Neural progenitor cell (in vitro differentiated cells): ENCODE data around the gene HCAR2. TPM values are rescaled to one million over a fixed set of nuclear protein-coding genes. Genes with fewer than 3 reads are reported as not detected.

Experiments
- DNase-seq: peaks from one replicate; pipeline ENCODE4 v3.0.0-alpha.2; 2016; ENCODE audit warnings: low spot score
- H2AFZ ChIP-seq: fragments of 200-600 bp; sonication (generic); replicated peaks from 2 replicates; pipeline ENCODE4 v1.6.1; 2016; ENCODE audit warnings: antibody characterized with exemption
- H3F3A ChIP-seq: fragments of 200-600 bp; sonication (generic); 2 replicates; pipeline ENCODE4 v1.6.1; 2016; ENCODE audit warnings: antibody characterized with exemption, low read depth
- H3K27ac ChIP-seq: fragments of 200-600 bp; sonication (generic); 2 replicates; pipeline ENCODE4 v1.5.1; 2016; ENCODE audit warnings: mild to moderate bottlenecking
- H3K27me3 ChIP-seq: fragments of 200-600 bp; sonication (generic); 2 replicates; pipeline ENCODE4 v1.6.1; 2016; ENCODE audit warnings: mild to moderate bottlenecking, moderate library complexity
- H3K36me3 ChIP-seq: fragments of 200-600 bp; sonication (generic); 2 replicates; pipeline ENCODE4 v1.5.1; 2016
- H3K4me1 ChIP-seq: fragments of 200-600 bp; sonication (generic); 2 replicates; pipeline ENCODE4 v1.6.1; 2016; ENCODE audit warnings: mixed run types
- H3K4me2 ChIP-seq: fragments of 200-600 bp; sonication (generic); 2 replicates; pipeline ENCODE4 v1.6.1; 2016
- H3K4me3 ChIP-seq: fragments of 200-600 bp; sonication (generic); 2 replicates; pipeline ENCODE4 v1.5.1; 2016
- H3K79me2 ChIP-seq: fragments of 200-600 bp; sonication (generic); 2 replicates; pipeline ENCODE4 v1.6.1; 2016; ENCODE audit warnings: low read depth
- H3K9ac ChIP-seq: fragments of 200-600 bp; sonication (generic); 2 replicates; pipeline ENCODE4 v1.6.1; 2016
- H3K9me3 ChIP-seq: fragments of 200-600 bp; sonication (generic); 2 replicates; pipeline ENCODE4 v1.5.1; 2016; ENCODE audit warnings: low read depth
- H4K20me1 ChIP-seq: fragments of 200-600 bp; sonication (generic); 2 replicates; pipeline ENCODE4 v1.6.1; 2016; ENCODE audit warnings: low read depth
- H3K27ac Mint-ChIP-seq: 3 replicates; pipeline ENCODE4 v1.8.0; 2021; ENCODE audit warnings: mixed read lengths
- H3K27me3 Mint-ChIP-seq: 2 replicates; pipeline ENCODE4 v1.8.0; 2022; ENCODE audit warnings: low read depth, mild to moderate bottlenecking, inconsistent platforms, moderate library complexity, mixed read lengths; ENCODE audit not compliant: insufficient read depth
- H3K36me3 Mint-ChIP-seq: 3 replicates; pipeline ENCODE4 v1.8.0; 2021; ENCODE audit warnings: mixed read lengths
- H3K4me1 Mint-ChIP-seq: 3 replicates; pipeline ENCODE4 v1.8.0; 2021; ENCODE audit warnings: mixed read lengths
- H3K4me3 Mint-ChIP-seq: 3 replicates; pipeline ENCODE4 v1.8.0; 2021; ENCODE audit warnings: mild to moderate bottlenecking, moderate library complexity, mixed read lengths
- H3K9me3 Mint-ChIP-seq: 3 replicates; pipeline ENCODE4 v1.8.0; 2020; ENCODE audit warnings: mixed read lengths
- EZH2 ChIP-seq: fragments of 200-600 bp; sonication (generic); IDR thresholded peaks from 2 replicates; pipeline ENCODE4 v1.6.1; 2017; ENCODE audit warnings: antibody characterized with exemption, mild to moderate bottlenecking, moderate library complexity
- EZH2phosphoT487 ChIP-seq: fragments of 200-600 bp; sonication (generic); IDR thresholded peaks from 2 replicates; pipeline ENCODE4 v1.6.1; 2017; ENCODE audit warnings: antibody characterized with exemption
- total RNA-seq: library from RNA; depleted of rRNA; stranded (reverse); fragments of >200 nt; gene quantifications from 2 replicates; pipeline ENCODE4 v1.2.3, GENCODE V29; 2015; ENCODE audit warnings: low replicate concordance
- TF ChIP-seq, protein P1 (sequence below): fragments of 200-600 bp; sonication (generic); IDR thresholded peaks from 2 replicates; pipeline ENCODE4 v1.5.1; 2017; ENCODE audit warnings: antibody characterized with exemption, mild to moderate bottlenecking

HCAR2 gene
- total RNA-seq, 1 donor from 2014 or later = not detected

DNA sequence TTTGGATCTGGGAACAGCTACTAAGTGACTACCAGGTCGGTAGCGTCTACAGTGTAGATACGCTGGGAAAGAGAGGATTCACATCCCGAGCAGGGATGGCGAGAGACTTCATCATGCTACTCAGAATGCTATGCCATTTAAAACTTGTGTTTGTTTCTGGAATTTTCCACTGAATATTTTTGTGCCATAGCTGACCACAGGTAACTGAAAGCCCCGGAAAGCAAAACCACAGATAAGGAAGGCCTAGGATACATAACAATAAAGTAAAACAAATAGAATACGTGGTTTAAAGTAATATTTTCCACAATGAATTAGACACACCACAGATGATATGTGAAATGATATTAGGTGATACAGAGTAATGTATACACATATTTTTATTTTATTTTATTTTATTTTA, 35.4 kb upstream of the HCAR2 start:
- Histone ChIP-seq H4K20me1 (no peaks in the 10 kb centered on the region), H3K27ac (no peak overlapping the region), H3F3A (no peaks in the 10 kb centered on the region), H3K36me3 (no peaks in the 10 kb centered on the region), H3K9me3 (no peaks in the 10 kb centered on the region), H3K9ac (no peak overlapping the region), H3K4me1 (peaks cover 5% of the 10 kb centered on the region), H3K79me2 (no peaks in the 10 kb centered on the region), H3K27me3 (no peaks in the 10 kb centered on the region), H3K4me3 (no peak overlapping the region), H3K4me2 (no peak overlapping the region), H2AFZ (no peak overlapping the region)
- H3K4me3 Mint-ChIP-seq = no peak overlapping the region
- DNase-seq = no peak
- peaks cover 2% of the 10 kb centered on the region for H3K36me3 Mint-ChIP-seq
- TF ChIP-seq, protein P1, sequence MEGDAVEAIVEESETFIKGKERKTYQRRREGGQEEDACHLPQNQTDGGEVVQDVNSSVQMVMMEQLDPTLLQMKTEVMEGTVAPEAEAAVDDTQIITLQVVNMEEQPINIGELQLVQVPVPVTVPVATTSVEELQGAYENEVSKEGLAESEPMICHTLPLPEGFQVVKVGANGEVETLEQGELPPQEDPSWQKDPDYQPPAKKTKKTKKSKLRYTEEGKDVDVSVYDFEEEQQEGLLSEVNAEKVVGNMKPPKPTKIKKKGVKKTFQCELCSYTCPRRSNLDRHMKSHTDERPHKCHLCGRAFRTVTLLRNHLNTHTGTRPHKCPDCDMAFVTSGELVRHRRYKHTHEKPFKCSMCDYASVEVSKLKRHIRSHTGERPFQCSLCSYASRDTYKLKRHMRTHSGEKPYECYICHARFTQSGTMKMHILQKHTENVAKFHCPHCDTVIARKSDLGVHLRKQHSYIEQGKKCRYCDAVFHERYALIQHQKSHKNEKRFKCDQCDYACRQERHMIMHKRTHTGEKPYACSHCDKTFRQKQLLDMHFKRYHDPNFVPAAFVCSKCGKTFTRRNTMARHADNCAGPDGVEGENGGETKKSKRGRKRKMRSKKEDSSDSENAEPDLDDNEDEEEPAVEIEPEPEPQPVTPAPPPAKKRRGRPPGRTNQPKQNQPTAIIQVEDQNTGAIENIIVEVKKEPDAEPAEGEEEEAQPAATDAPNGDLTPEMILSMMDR = no peak
- TF ChIP-seq EZH2phosphoT487 (no peak), EZH2 (no peak)
- no peak overlapping the region for H3K27ac Mint-ChIP-seq
- peaks cover 2% of the 10 kb centered on the region for H3K4me1 Mint-ChIP-seq
- peaks cover 3% of the 10 kb centered on the region for H3K9me3 Mint-ChIP-seq
- peaks cover 6% of the 10 kb centered on the region for H3K27me3 Mint-ChIP-seq

DNA sequence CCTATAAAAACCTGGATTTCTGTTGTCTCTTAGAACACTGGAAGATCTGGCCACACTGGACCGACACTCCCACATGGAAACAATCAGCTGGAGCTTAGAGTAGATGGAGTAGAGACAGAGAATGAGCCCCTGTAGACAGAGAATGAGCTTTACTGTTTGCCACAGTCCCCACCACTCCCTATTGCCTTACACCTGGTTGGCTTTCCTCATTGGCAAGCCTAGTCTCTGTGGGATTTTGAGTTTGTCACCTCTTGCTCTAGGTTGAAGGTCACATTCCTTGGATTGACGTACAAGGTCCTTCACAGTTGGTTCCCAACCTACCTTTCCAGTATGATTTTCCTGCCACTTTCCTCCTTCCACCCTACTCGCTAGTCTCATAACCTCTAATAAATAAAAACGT, 29.5 kb upstream of the HCAR2 start:
- Mint-ChIP-seq H3K4me3 (no peak overlapping the region), H3K36me3 (peaks cover 2% of the 10 kb centered on the region), H3K27ac (no peak overlapping the region), H3K9me3 (peaks cover 3% of the 10 kb centered on the region), H3K27me3 (peaks cover 3% of the 10 kb centered on the region), H3K4me1 (peaks cover 4% of the 10 kb centered on the region)
- Histone ChIP-seq H3K79me2 (no peaks in the 10 kb centered on the region), H3K4me1 (peaks cover 6% of the 10 kb centered on the region), H3K4me3 (no peak overlapping the region), H3K27me3 (no peaks in the 10 kb centered on the region), H3K4me2 (no peak overlapping the region), H3K9ac (no peak overlapping the region), H3K27ac (no peak overlapping the region), H2AFZ (no peak overlapping the region), H3K36me3 (no peaks in the 10 kb centered on the region), H4K20me1 (no peaks in the 10 kb centered on the region), H3F3A (no peaks in the 10 kb centered on the region), H3K9me3 (no peaks in the 10 kb centered on the region)
- no peak for DNase-seq
- TF ChIP-seq, protein P1 = no peak
- TF ChIP-seq EZH2 (no peak), EZH2phosphoT487 (no peak)

DNA sequence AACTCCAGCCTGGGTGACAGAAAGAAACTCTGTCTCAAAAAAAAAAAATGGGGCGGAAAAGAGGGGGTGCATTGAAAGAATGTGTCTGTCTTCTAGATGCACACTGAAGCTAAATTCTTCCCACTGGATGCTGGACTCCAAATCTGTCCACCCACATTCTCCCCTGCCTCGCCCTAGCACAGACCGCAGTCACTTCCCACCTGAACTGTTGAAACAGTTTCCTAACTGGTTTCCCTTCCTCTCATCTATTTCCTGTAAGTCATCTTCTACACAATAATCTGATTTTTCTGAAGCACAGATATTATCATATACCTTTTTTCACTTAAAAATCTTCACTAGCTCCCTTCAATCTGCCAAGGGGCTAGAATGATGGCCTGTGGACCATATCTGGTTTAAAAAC, 29.0 kb upstream of the HCAR2 start:
- no peak overlapping the region for H3K4me3 ChIP-seq
- no peak overlapping the region for H3K4me2 ChIP-seq
- no peaks in the 10 kb centered on the region for H3K79me2 ChIP-seq
- peaks cover 3% of the 10 kb centered on the region for H3K27me3 Mint-ChIP-seq
- no peak overlapping the region for H3K27ac ChIP-seq
- H3K9me3 ChIP-seq = no peaks in the 10 kb centered on the region
- peaks cover 6% of the 10 kb centered on the region for H3K4me1 ChIP-seq
- H3K4me3 Mint-ChIP-seq = no peak overlapping the region
- no peaks in the 10 kb centered on the region for H3K27me3 ChIP-seq
- no peak for DNase-seq
- H3K36me3 Mint-ChIP-seq = peaks cover 2% of the 10 kb centered on the region
- TF ChIP-seq, protein P1 = no peak
- TF ChIP-seq EZH2phosphoT487 (no peak), EZH2 (no peak)
- peaks cover 3% of the 10 kb centered on the region for H3K9me3 Mint-ChIP-seq
- no peak overlapping the region for H3K9ac ChIP-seq
- H3F3A ChIP-seq = no peaks in the 10 kb centered on the region
- H4K20me1 ChIP-seq = no peaks in the 10 kb centered on the region
- H3K27ac Mint-ChIP-seq = no peak overlapping the region
- no peaks in the 10 kb centered on the region for H3K36me3 ChIP-seq
- no peak overlapping the region for H2AFZ ChIP-seq
- peaks cover 4% of the 10 kb centered on the region for H3K4me1 Mint-ChIP-seq
